Measurements from ENCODE around the gene PTK7.

Gene PTK7

GRCh38 chr6:43075670-43076463 is at the start of gene PTK7:
PTK7 (plus strand) TSS chr6:43076314; CDS start chr6:43076489, 175 bp downstream.
- H3K4me3 ChIP-seq (ENCODE audit: low read depth, low read length) = peak within 1 kb of the TSS; percentile 95
- no peaks in the 10 kb centered on the region for H3K27me3 ChIP-seq (ENCODE audit: control insufficient read depth, insufficient read depth, low read length)
- H3K36me3 ChIP-seq (ENCODE audit: control insufficient read depth, insufficient read depth, low read length) = peaks cover 17% of the 10 kb centered on the region
- no peaks in the 10 kb centered on the region for H3K9me3 ChIP-seq (ENCODE audit: control insufficient read depth, insufficient read depth, low read length)
- peaks cover 28% of the 10 kb centered on the region for H3K4me1 ChIP-seq (ENCODE audit: control insufficient read depth, insufficient read depth, low read length)
- H3K9ac ChIP-seq (ENCODE audit: low read depth, low read length) = peak within 1 kb of the TSS; percentile 86
- H3K27ac ChIP-seq (ENCODE audit: low read depth, low read length) = peak within 1 kb of the TSS; percentile 86

GRCh38 chr6:43026365-43026764 is 49.7 kb upstream of the PTK7 start:
- Histone ChIP-seq H3K4me1 (ENCODE audit: control insufficient read depth, insufficient read depth, low read length) (no peaks in the 10 kb centered on the region), H3K27ac (ENCODE audit: low read depth, low read length) (no peak overlapping the region), H3K9ac (ENCODE audit: low read depth, low read length) (no peak overlapping the region), H3K9me3 (ENCODE audit: control insufficient read depth, insufficient read depth, low read length) (no peaks in the 10 kb centered on the region), H3K4me3 (ENCODE audit: low read depth, low read length) (no peak overlapping the region), H3K36me3 (ENCODE audit: control insufficient read depth, insufficient read depth, low read length) (peaks cover 72% of the 10 kb centered on the region), H3K27me3 (ENCODE audit: control insufficient read depth, insufficient read depth, low read length) (no peaks in the 10 kb centered on the region)

- Histone ChIP-seq H3K9me3 (ENCODE audit: control insufficient read depth, insufficient read depth, low read length) (no peaks in the 10 kb centered on the region), H3K4me3 (ENCODE audit: low read depth, low read length) (no peak overlapping the region), H3K27ac (ENCODE audit: low read depth, low read length) (no peak overlapping the region), H3K36me3 (ENCODE audit: control insufficient read depth, insufficient read depth, low read length) (peaks cover 80% of the 10 kb centered on the region), H3K27me3 (ENCODE audit: control insufficient read depth, insufficient read depth, low read length) (no peaks in the 10 kb centered on the region), H3K9ac (ENCODE audit: low read depth, low read length) (no peak overlapping the region), H3K4me1 (ENCODE audit: control insufficient read depth, insufficient read depth, low read length) (no peaks in the 10 kb centered on the region)
These were observed 47.0 kb upstream of the PTK7 start for GRCh38 chr6:43029120-43029519.

- Histone ChIP-seq H3K9me3 (ENCODE audit: control insufficient read depth, insufficient read depth, low read length) (no peaks in the 10 kb centered on the region), H3K36me3 (ENCODE audit: control insufficient read depth, insufficient read depth, low read length) (peaks cover 70% of the 10 kb centered on the region), H3K4me1 (ENCODE audit: control insufficient read depth, insufficient read depth, low read length) (no peaks in the 10 kb centered on the region), H3K27me3 (ENCODE audit: control insufficient read depth, insufficient read depth, low read length) (no peaks in the 10 kb centered on the region), H3K4me3 (ENCODE audit: low read depth, low read length) (no peak overlapping the region), H3K9ac (ENCODE audit: low read depth, low read length) (no peak overlapping the region), H3K27ac (ENCODE audit: low read depth, low read length) (no peak overlapping the region)
These were observed 43.8 kb upstream of the PTK7 start for GRCh38 chr6:43032326-43032725.

- Histone ChIP-seq H3K4me3 (ENCODE audit: low read depth, low read length) (no peak overlapping the region), H3K27ac (ENCODE audit: low read depth, low read length) (no peak overlapping the region), H3K9ac (ENCODE audit: low read depth, low read length) (no peak overlapping the region), H3K36me3 (ENCODE audit: control insufficient read depth, insufficient read depth, low read length) (peaks cover 71% of the 10 kb centered on the region), H3K4me1 (ENCODE audit: control insufficient read depth, insufficient read depth, low read length) (no peaks in the 10 kb centered on the region), H3K9me3 (ENCODE audit: control insufficient read depth, insufficient read depth, low read length) (no peaks in the 10 kb centered on the region), H3K27me3 (ENCODE audit: control insufficient read depth, insufficient read depth, low read length) (no peaks in the 10 kb centered on the region)
These were observed 42.5 kb upstream of the PTK7 start for GRCh38 chr6:43033496-43034189.

- Histone ChIP-seq H3K4me1 (ENCODE audit: control insufficient read depth, insufficient read depth, low read length) (no peaks in the 10 kb centered on the region), H3K27me3 (ENCODE audit: control insufficient read depth, insufficient read depth, low read length) (no peaks in the 10 kb centered on the region), H3K9ac (ENCODE audit: low read depth, low read length) (no peak overlapping the region), H3K9me3 (ENCODE audit: control insufficient read depth, insufficient read depth, low read length) (no peaks in the 10 kb centered on the region), H3K4me3 (ENCODE audit: low read depth, low read length) (no peak overlapping the region), H3K36me3 (ENCODE audit: control insufficient read depth, insufficient read depth, low read length) (peaks cover 67% of the 10 kb centered on the region), H3K27ac (ENCODE audit: low read depth, low read length) (no peak overlapping the region)
These were observed 42.0 kb upstream of the PTK7 start for GRCh38 chr6:43034190-43034525.

GRCh38 chr6:43035495-43036194 is 40.5 kb upstream of the PTK7 start:
- Histone ChIP-seq H3K27ac (ENCODE audit: low read depth, low read length) (no peak overlapping the region), H3K27me3 (ENCODE audit: control insufficient read depth, insufficient read depth, low read length) (no peaks in the 10 kb centered on the region), H3K4me1 (ENCODE audit: control insufficient read depth, insufficient read depth, low read length) (no peaks in the 10 kb centered on the region), H3K36me3 (ENCODE audit: control insufficient read depth, insufficient read depth, low read length) (peaks cover 57% of the 10 kb centered on the region), H3K9ac (ENCODE audit: low read depth, low read length) (no peak overlapping the region), H3K9me3 (ENCODE audit: control insufficient read depth, insufficient read depth, low read length) (no peaks in the 10 kb centered on the region), H3K4me3 (ENCODE audit: low read depth, low read length) (no peak overlapping the region)

- Histone ChIP-seq H3K9me3 (ENCODE audit: control insufficient read depth, insufficient read depth, low read length) (no peaks in the 10 kb centered on the region), H3K9ac (ENCODE audit: low read depth, low read length) (no peak overlapping the region), H3K36me3 (ENCODE audit: control insufficient read depth, insufficient read depth, low read length) (peaks cover 62% of the 10 kb centered on the region), H3K27me3 (ENCODE audit: control insufficient read depth, insufficient read depth, low read length) (no peaks in the 10 kb centered on the region), H3K4me3 (ENCODE audit: low read depth, low read length) (no peak overlapping the region), H3K27ac (ENCODE audit: low read depth, low read length) (no peak overlapping the region), H3K4me1 (ENCODE audit: control insufficient read depth, insufficient read depth, low read length) (no peaks in the 10 kb centered on the region)
These were observed 39.4 kb upstream of the PTK7 start for GRCh38 chr6:43036712-43037111.

- Histone ChIP-seq H3K9me3 (ENCODE audit: control insufficient read depth, insufficient read depth, low read length) (no peaks in the 10 kb centered on the region), H3K36me3 (ENCODE audit: control insufficient read depth, insufficient read depth, low read length) (peaks cover 59% of the 10 kb centered on the region), H3K4me1 (ENCODE audit: control insufficient read depth, insufficient read depth, low read length) (no peaks in the 10 kb centered on the region), H3K27ac (ENCODE audit: low read depth, low read length) (no peak overlapping the region), H3K9ac (ENCODE audit: low read depth, low read length) (no peak overlapping the region), H3K4me3 (ENCODE audit: low read depth, low read length) (no peak overlapping the region), H3K27me3 (ENCODE audit: control insufficient read depth, insufficient read depth, low read length) (no peaks in the 10 kb centered on the region)
These were observed 38.9 kb upstream of the PTK7 start for GRCh38 chr6:43037197-43037596.

- H3K27me3 ChIP-seq (ENCODE audit: control insufficient read depth, insufficient read depth, low read length) = no peaks in the 10 kb centered on the region
- H3K36me3 ChIP-seq (ENCODE audit: control insufficient read depth, insufficient read depth, low read length) = peaks cover 58% of the 10 kb centered on the region
- H3K27ac ChIP-seq (ENCODE audit: low read depth, low read length) = no peak overlapping the region
- no peaks in the 10 kb centered on the region for H3K9me3 ChIP-seq (ENCODE audit: control insufficient read depth, insufficient read depth, low read length)
- H3K4me3 ChIP-seq (ENCODE audit: low read depth, low read length) = no peak overlapping the region
- no peaks in the 10 kb centered on the region for H3K4me1 ChIP-seq (ENCODE audit: control insufficient read depth, insufficient read depth, low read length)
- H3K9ac ChIP-seq (ENCODE audit: low read depth, low read length) = no peak overlapping the region
These were observed 38.4 kb upstream of the PTK7 start for GRCh38 chr6:43037706-43038105.

GRCh38 chr6:43038727-43039126 is 37.4 kb upstream of the PTK7 start:
- no peak overlapping the region for H3K4me3 ChIP-seq (ENCODE audit: low read depth, low read length)
- H3K36me3 ChIP-seq (ENCODE audit: control insufficient read depth, insufficient read depth, low read length) = peaks cover 61% of the 10 kb centered on the region
- no peaks in the 10 kb centered on the region for H3K4me1 ChIP-seq (ENCODE audit: control insufficient read depth, insufficient read depth, low read length)
- no peaks in the 10 kb centered on the region for H3K27me3 ChIP-seq (ENCODE audit: control insufficient read depth, insufficient read depth, low read length)
- H3K9ac ChIP-seq (ENCODE audit: low read depth, low read length) = no peak overlapping the region
- H3K9me3 ChIP-seq (ENCODE audit: control insufficient read depth, insufficient read depth, low read length) = no peaks in the 10 kb centered on the region
- H3K27ac ChIP-seq (ENCODE audit: low read depth, low read length) = no peak overlapping the region

Data from HUES48 (cell line).